DND-41 (cell line): ENCODE results near the gene AGAP1.

Experiments used
- ATAC-seq: fragments of 200-7000 bp; cut with Tn5 transposase; 3 replicates; pipeline ENCODE4 v1.9.1; 2021; ENCODE audit warnings: low read depth; ENCODE audit not compliant: insufficient read depth
- DNase-seq: peaks from one replicate; pipeline ENCODE4 v3.0.0-alpha.2; 2020
- H2AFZ ChIP-seq: 2 replicates; pipeline ENCODE4 v1.6.0; 2012; ENCODE audit warnings: low read depth, low read length
- H3K27ac ChIP-seq: 2 replicates; pipeline ENCODE4 v1.5.1; 2012; ENCODE audit warnings: low read length, inconsistent platforms
- H3K27me3 ChIP-seq: fragments of 200-600 bp; sonication (generic); 2 replicates; pipeline ENCODE4 v1.6.0; 2012; ENCODE audit warnings: low read length, mild to moderate bottlenecking, inconsistent platforms; ENCODE audit not compliant: insufficient read depth, poor library complexity
- H3K36me3 ChIP-seq: 2 replicates; pipeline ENCODE4 v1.5.1; 2012; ENCODE audit warnings: low read length, inconsistent platforms; ENCODE audit not compliant: insufficient read depth
- H3K4me1 ChIP-seq: 2 replicates; pipeline ENCODE4 v1.5.1; 2012; ENCODE audit warnings: mild to moderate bottlenecking, low read length; ENCODE audit not compliant: insufficient read depth
- H3K4me2 ChIP-seq: 2 replicates; pipeline ENCODE4 v1.6.0; 2012; ENCODE audit warnings: mild to moderate bottlenecking, moderate library complexity, low read length, inconsistent platforms; ENCODE audit not compliant: insufficient read depth
- H3K4me3 ChIP-seq, 2 experiments: fragments of 200-600 bp in 1 of 2; shearing (Covaris generic) in 1 of 2; 2 replicates each; pipeline ENCODE4 v1.5.1; 2012 to 2016; ENCODE audit warnings: inconsistent platforms in 2 of 2, low read length in 2 of 2, mild to moderate bottlenecking in 2 of 2, low read depth in 1 of 2, moderate library complexity in 1 of 2
- H3K79me2 ChIP-seq: 2 replicates; pipeline ENCODE4 v1.6.0; 2012; ENCODE audit warnings: low read length, inconsistent platforms; ENCODE audit not compliant: insufficient read depth
- H3K9ac ChIP-seq: 2 replicates; pipeline ENCODE4 v1.6.0; 2012; ENCODE audit warnings: low read depth, mild to moderate bottlenecking, inconsistent platforms, low read length, moderate library complexity
- H3K9me3 ChIP-seq: 2 replicates; pipeline ENCODE4 v1.5.1; 2012; ENCODE audit warnings: low read length, moderate library complexity, mild to moderate bottlenecking, inconsistent platforms; ENCODE audit not compliant: insufficient read depth, severe bottlenecking
- H4K20me1 ChIP-seq: 2 replicates; pipeline ENCODE4 v1.6.0; 2012; ENCODE audit warnings: low read length; ENCODE audit not compliant: insufficient read depth
- EZH2 ChIP-seq: IDR thresholded peaks from 3 replicates; pipeline ENCODE4 v1.6.1; 2012; ENCODE audit warnings: borderline replicate concordance, low read depth, mild to moderate bottlenecking, moderate library complexity, low read length, inconsistent platforms; ENCODE audit not compliant: severe bottlenecking
- TF ChIP-seq, protein P1 (sequence below): IDR thresholded peaks from 2 replicates; pipeline ENCODE4 v1.5.1; 2012; ENCODE audit warnings: borderline replicate concordance, low read length, moderate library complexity, mild to moderate bottlenecking; ENCODE audit not compliant: poor library complexity, severe bottlenecking; ENCODE audit errors: extremely low read depth

The AGAP1 gene

DNA sequence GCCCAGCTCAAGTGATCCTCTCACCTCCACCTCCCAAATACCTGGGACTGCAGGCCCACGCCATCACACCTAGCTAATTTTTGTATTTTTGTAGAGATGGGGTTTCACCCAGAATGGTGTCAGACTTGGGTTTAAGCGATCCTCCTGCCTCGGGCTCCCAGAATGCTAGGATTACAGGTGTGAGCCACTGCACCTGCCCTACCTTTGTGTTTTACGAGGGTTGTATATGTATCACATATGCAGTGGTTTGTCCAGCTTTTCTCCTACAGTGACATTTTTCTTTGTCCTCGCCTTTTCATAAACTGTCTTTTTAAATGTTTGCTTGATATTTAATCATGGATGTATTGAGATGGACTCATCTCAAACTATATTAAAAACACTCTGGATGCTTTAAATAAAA is 38.5 kb downstream of the AGAP1 start:
- DNase-seq, result no peak
- Histone ChIP-seq H3K27me3 (peaks cover 2% of the 10 kb centered on the region), H3K36me3 (no peaks in the 10 kb centered on the region), H3K9ac (no peak overlapping the region), H3K79me2 (no peaks in the 10 kb centered on the region), H3K9me3 (no peaks in the 10 kb centered on the region), H3K4me3 (no peak overlapping the region), H3K4me1 (no peaks in the 10 kb centered on the region), H4K20me1 (no peaks in the 10 kb centered on the region), H2AFZ (no peak overlapping the region), H3K27ac (no peak overlapping the region), H3K4me2 (no peak overlapping the region)
- no peak for ATAC-seq
- TF ChIP-seq, protein P1, sequence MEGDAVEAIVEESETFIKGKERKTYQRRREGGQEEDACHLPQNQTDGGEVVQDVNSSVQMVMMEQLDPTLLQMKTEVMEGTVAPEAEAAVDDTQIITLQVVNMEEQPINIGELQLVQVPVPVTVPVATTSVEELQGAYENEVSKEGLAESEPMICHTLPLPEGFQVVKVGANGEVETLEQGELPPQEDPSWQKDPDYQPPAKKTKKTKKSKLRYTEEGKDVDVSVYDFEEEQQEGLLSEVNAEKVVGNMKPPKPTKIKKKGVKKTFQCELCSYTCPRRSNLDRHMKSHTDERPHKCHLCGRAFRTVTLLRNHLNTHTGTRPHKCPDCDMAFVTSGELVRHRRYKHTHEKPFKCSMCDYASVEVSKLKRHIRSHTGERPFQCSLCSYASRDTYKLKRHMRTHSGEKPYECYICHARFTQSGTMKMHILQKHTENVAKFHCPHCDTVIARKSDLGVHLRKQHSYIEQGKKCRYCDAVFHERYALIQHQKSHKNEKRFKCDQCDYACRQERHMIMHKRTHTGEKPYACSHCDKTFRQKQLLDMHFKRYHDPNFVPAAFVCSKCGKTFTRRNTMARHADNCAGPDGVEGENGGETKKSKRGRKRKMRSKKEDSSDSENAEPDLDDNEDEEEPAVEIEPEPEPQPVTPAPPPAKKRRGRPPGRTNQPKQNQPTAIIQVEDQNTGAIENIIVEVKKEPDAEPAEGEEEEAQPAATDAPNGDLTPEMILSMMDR, result no peak
- TF ChIP-seq EZH2, result no peak

GRCh38 chr2:235533198-235533597 is 39.4 kb downstream of the AGAP1 start:
- Histone ChIP-seq H3K4me2 (no peak overlapping the region), H3K4me1 (no peaks in the 10 kb centered on the region), H3K27me3 (peaks cover 2% of the 10 kb centered on the region), H3K9me3 (no peaks in the 10 kb centered on the region), H3K36me3 (no peaks in the 10 kb centered on the region), H3K79me2 (no peaks in the 10 kb centered on the region), H2AFZ (no peak overlapping the region), H3K27ac (no peak overlapping the region), H3K4me3 (no peak overlapping the region), H3K9ac (no peak overlapping the region), H4K20me1 (no peaks in the 10 kb centered on the region)
- DNase-seq (no peak), ATAC-seq (no peak)
- TF ChIP-seq EZH2, result no peak
- TF ChIP-seq, protein P1, result no peak

GRCh38 chr2:235533616-235534385 is 40.0 kb downstream of the AGAP1 start:
- Histone ChIP-seq H4K20me1 (no peaks in the 10 kb centered on the region), H3K4me2 (no peak overlapping the region)

More at GRCh38 chr2:235533616-235534385, 40.0 kb downstream of the AGAP1 start:
- Histone ChIP-seq H3K36me3 (no peaks in the 10 kb centered on the region), H2AFZ (no peak overlapping the region), H3K27ac (no peak overlapping the region), H3K9me3 (no peaks in the 10 kb centered on the region), H3K4me1 (no peaks in the 10 kb centered on the region), H3K79me2 (no peaks in the 10 kb centered on the region), H3K9ac (no peak overlapping the region), H3K4me3 (no peak overlapping the region), H3K27me3 (peaks cover 2% of the 10 kb centered on the region)
- TF ChIP-seq EZH2, result no peak
- TF ChIP-seq, protein P1, result no peak
- ATAC-seq, result no peak
- DNase-seq, result no peak
